GM23248 (cell line): ENCODE data around the gene CHORDC1. TPM values are rescaled to one million over a fixed set of nuclear protein-coding genes. Genes with fewer than 3 reads are reported as not detected.

Experiments
- polyA plus RNA-seq: library from polyadenylated mRNA; unstranded; fragments of >200 nt; fragmentation: Nextera tagmentation; extraction: Ambion mirVana; gene quantifications from 2 replicates; pipeline ENCODE4 v1.2.1, GENCODE V29; 2016
- total RNA-seq: library from RNA; depleted of rRNA; stranded (reverse); fragments of >200 nt; shearing (Covaris generic); gene quantifications from 2 replicates; pipeline ENCODE4 v1.2.3, GENCODE V29; 2014; rRNA removed

The CHORDC1 gene
- total and polyA plus RNA-seq, 2 experiments from 2014 or later: 14.5 to 35.6 TPM

Other genes starting within 250 kb of the CHORDC1 start
- gene TRIM49C, start 191.9 kb downstream of the CHORDC1 start, total RNA-seq: not detected in 2 replicates
- not detected in 2 replicates for gene TRIM49C, start 191.9 kb downstream of the CHORDC1 start, polyA plus RNA-seq
- gene UBTFL1, start 137.1 kb downstream of the CHORDC1 start, total RNA-seq: not detected in 2 replicates
- gene UBTFL1, start 137.1 kb downstream of the CHORDC1 start, polyA plus RNA-seq: not detected in 2 replicates
- gene NAALAD2, start 88.4 kb downstream of the CHORDC1 start, total RNA-seq: 0.76 TPM in 1 of 2 replicates, not detected in the other
- gene NAALAD2, start 88.4 kb downstream of the CHORDC1 start, polyA plus RNA-seq: 0.23 TPM in 1 of 2 replicates, not detected in the other